Measurements from ENCODE around the gene SLC16A12.

The SLC16A12 gene

GRCh38 chr10:89426230-89426868 lies 109.0 kb downstream of the SLC16A12 start:
- Histone ChIP-seq H3K4me1 (ENCODE audit: insufficient read depth, low read length, poor library complexity, severe bottlenecking) (no peaks in the 10 kb centered on the region), H3K9me3 (ENCODE audit: insufficient read depth, low read depth, low read length) (no peaks in the 10 kb centered on the region), H3K4me3 (ENCODE audit: low read length, poor library complexity, severe bottlenecking) (no peak overlapping the region), H4K20me1 (ENCODE audit: insufficient read depth, low read length, poor library complexity, severe bottlenecking) (no peaks in the 10 kb centered on the region), H3K4me2 (ENCODE audit: low read depth, low read length, poor library complexity, severe bottlenecking) (no peak overlapping the region), H3K36me3 (ENCODE audit: insufficient read depth, low read length) (no peaks in the 10 kb centered on the region), H3K9ac (ENCODE audit: low read depth, low read length, poor library complexity, severe bottlenecking) (no peak overlapping the region), H3F3A (ENCODE audit: low read depth) (no peaks in the 10 kb centered on the region), H2AFZ (ENCODE audit: low read length) (peak overlapping the region; percentile 44; the same call in 1 of the 2 replicates), H3K9me2 (replicated peaks; ENCODE audit: low read depth, low read length) (no peaks in the 10 kb centered on the region), H3K79me2 (ENCODE audit: insufficient read depth, low read length) (no peaks in the 10 kb centered on the region), H3K27me3 (ENCODE audit: insufficient read depth, low read length, poor library complexity, severe bottlenecking) (no peaks in the 10 kb centered on the region)
- TF ChIP-seq, protein P1, sequence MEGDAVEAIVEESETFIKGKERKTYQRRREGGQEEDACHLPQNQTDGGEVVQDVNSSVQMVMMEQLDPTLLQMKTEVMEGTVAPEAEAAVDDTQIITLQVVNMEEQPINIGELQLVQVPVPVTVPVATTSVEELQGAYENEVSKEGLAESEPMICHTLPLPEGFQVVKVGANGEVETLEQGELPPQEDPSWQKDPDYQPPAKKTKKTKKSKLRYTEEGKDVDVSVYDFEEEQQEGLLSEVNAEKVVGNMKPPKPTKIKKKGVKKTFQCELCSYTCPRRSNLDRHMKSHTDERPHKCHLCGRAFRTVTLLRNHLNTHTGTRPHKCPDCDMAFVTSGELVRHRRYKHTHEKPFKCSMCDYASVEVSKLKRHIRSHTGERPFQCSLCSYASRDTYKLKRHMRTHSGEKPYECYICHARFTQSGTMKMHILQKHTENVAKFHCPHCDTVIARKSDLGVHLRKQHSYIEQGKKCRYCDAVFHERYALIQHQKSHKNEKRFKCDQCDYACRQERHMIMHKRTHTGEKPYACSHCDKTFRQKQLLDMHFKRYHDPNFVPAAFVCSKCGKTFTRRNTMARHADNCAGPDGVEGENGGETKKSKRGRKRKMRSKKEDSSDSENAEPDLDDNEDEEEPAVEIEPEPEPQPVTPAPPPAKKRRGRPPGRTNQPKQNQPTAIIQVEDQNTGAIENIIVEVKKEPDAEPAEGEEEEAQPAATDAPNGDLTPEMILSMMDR (conservative IDR thresholded peaks at IDR 0.05; ENCODE audit: low read length) = peak; percentile 87
- TF ChIP-seq EZH2phosphoT487 (IDR thresholded peaks at IDR 0.05; ENCODE audit: borderline replicate concordance) = no peak

- H3K27me3 ChIP-seq (ENCODE audit: insufficient read depth, low read length, poor library complexity, severe bottlenecking) = no peaks in the 10 kb centered on the region
- TF ChIP-seq EZH2phosphoT487 (IDR thresholded peaks at IDR 0.05; ENCODE audit: borderline replicate concordance) = no peak
- TF ChIP-seq, protein P1 (conservative IDR thresholded peaks at IDR 0.05; ENCODE audit: low read length) = no peak
- H3K4me3 ChIP-seq (ENCODE audit: low read length, poor library complexity, severe bottlenecking) = no peak overlapping the region
- H3K79me2 ChIP-seq (ENCODE audit: insufficient read depth, low read length) = no peaks in the 10 kb centered on the region
- no peaks in the 10 kb centered on the region for H3K9me2 ChIP-seq (replicated peaks; ENCODE audit: low read depth, low read length)
- H4K20me1 ChIP-seq (ENCODE audit: insufficient read depth, low read length, poor library complexity, severe bottlenecking) = no peaks in the 10 kb centered on the region
- no peaks in the 10 kb centered on the region for H3K36me3 ChIP-seq (ENCODE audit: insufficient read depth, low read length)
- H3K9me3 ChIP-seq (ENCODE audit: insufficient read depth, low read depth, low read length) = no peaks in the 10 kb centered on the region
- no peaks in the 10 kb centered on the region for H3K4me1 ChIP-seq (ENCODE audit: insufficient read depth, low read length, poor library complexity, severe bottlenecking)
- no peak overlapping the region for H2AFZ ChIP-seq (ENCODE audit: low read length)
- no peak overlapping the region for H3K9ac ChIP-seq (ENCODE audit: low read depth, low read length, poor library complexity, severe bottlenecking)
- no peaks in the 10 kb centered on the region for H3F3A ChIP-seq (ENCODE audit: low read depth)
- no peak overlapping the region for H3K4me2 ChIP-seq (ENCODE audit: low read depth, low read length, poor library complexity, severe bottlenecking)
Observed at GRCh38 chr10:89425000-89425399, 110.4 kb downstream of the SLC16A12 start.

DNA sequence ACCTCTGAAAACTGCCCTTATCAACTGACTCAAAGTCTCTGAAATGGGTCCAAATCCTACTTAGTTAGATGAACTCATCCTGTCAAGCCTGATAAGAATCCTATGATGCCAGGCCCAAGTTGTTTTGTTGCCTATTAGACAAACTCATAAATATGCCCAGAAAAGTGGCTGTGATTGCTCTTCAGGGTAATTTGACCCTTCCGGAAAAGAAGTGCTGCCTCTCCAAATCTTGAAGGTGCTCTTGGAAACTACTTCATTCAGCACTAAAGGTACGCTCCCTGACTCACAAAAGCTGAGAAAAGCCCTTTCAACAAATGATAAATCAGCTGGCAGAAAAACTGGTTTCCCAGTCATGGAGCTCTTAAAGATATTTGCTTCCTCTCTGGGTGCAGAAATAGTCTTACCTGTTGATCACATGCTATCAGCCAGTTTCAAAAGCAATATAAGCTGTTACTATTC lies 114.3 kb downstream of the SLC16A12 start:
- H3K9me2 ChIP-seq (replicated peaks; ENCODE audit: low read depth, low read length) = no peaks in the 10 kb centered on the region
- peaks cover 3% of the 10 kb centered on the region; the same call in 1 of the 2 replicates for H3F3A ChIP-seq (ENCODE audit: low read depth)
- peaks cover 17% of the 10 kb centered on the region for H3K79me2 ChIP-seq (ENCODE audit: insufficient read depth, low read length)
- H3K4me3 ChIP-seq (ENCODE audit: low read length, poor library complexity, severe bottlenecking) = no peak overlapping the region
- H3K9me3 ChIP-seq (ENCODE audit: insufficient read depth, low read depth, low read length) = no peaks in the 10 kb centered on the region
- H4K20me1 ChIP-seq (ENCODE audit: insufficient read depth, low read length, poor library complexity, severe bottlenecking) = peaks cover 10% of the 10 kb centered on the region
- no peaks in the 10 kb centered on the region for H3K27me3 ChIP-seq (ENCODE audit: insufficient read depth, low read length, poor library complexity, severe bottlenecking)
- H3K4me1 ChIP-seq (ENCODE audit: insufficient read depth, low read length, poor library complexity, severe bottlenecking) = peaks cover 27% of the 10 kb centered on the region
- H2AFZ ChIP-seq (ENCODE audit: low read length) = no peak overlapping the region
- TF ChIP-seq, protein P1 (conservative IDR thresholded peaks at IDR 0.05; ENCODE audit: low read length) = no peak
- no peak for TF ChIP-seq EZH2phosphoT487 (IDR thresholded peaks at IDR 0.05; ENCODE audit: borderline replicate concordance)
- H3K4me2 ChIP-seq (ENCODE audit: low read depth, low read length, poor library complexity, severe bottlenecking) = no peak overlapping the region
- H3K9ac ChIP-seq (ENCODE audit: low read depth, low read length, poor library complexity, severe bottlenecking) = no peak overlapping the region
- no peaks in the 10 kb centered on the region for H3K36me3 ChIP-seq (ENCODE audit: insufficient read depth, low read length)

Measured in Loucy (cell line).